OCI-LY3 (cell line): Measurements from ENCODE around the gene GRWD1.

ENCODE experiments used
- H2AFZ ChIP-seq: fragments of 200-600, 300-600 bp; shearing (Covaris generic); 2 replicates; pipeline ENCODE4 v1.6.0; 2014; ENCODE audit warnings: antibody characterized with exemption, low read depth, low read length
- H3K27ac ChIP-seq: fragments of 200-600, 300-600 bp; sonication (generic); 2 replicates; pipeline ENCODE4 v1.5.1; 2014; ENCODE audit warnings: mild to moderate bottlenecking, low read length, moderate library complexity, mixed read lengths
- H3K27me3 ChIP-seq: fragments of 200-600, 300-600 bp; sonication (generic); 2 replicates; pipeline ENCODE4 v1.6.1; 2014; ENCODE audit warnings: low read depth, low read length, mixed read lengths
- H3K36me3 ChIP-seq: fragments of 200-600, 300-600 bp; sonication (generic); replicated peaks from 2 replicates; pipeline ENCODE3; 2014; ENCODE audit warnings: low read depth, low read length, mixed read lengths
- H3K4me1 ChIP-seq: fragments of 300-600, 200-600 bp; sonication (generic); 2 replicates; pipeline ENCODE4 v1.6.1; 2014; ENCODE audit warnings: low read length, mixed read lengths
- H3K4me2 ChIP-seq: fragments of 200-600, 300-600 bp; sonication (generic); 2 replicates; pipeline ENCODE4 v1.6.1; 2014; ENCODE audit warnings: low read length, mixed read lengths
- H3K4me3 ChIP-seq: fragments of 300-600, 200-600 bp; sonication (generic); 2 replicates; pipeline ENCODE4 v1.5.1; 2014; ENCODE audit warnings: antibody characterized with exemption, mild to moderate bottlenecking, low read length, moderate library complexity
- H3K79me2 ChIP-seq: fragments of 300-600, 200-600 bp; shearing (Covaris generic); 2 replicates; pipeline ENCODE4 v1.6.1; 2014; ENCODE audit warnings: mild to moderate bottlenecking, low read length, mixed read lengths
- H3K9ac ChIP-seq: fragments of 300-600, 200-600 bp; shearing (Covaris generic); 2 replicates; pipeline ENCODE4 v1.6.0; 2014; ENCODE audit warnings: mild to moderate bottlenecking, low read length, moderate library complexity
- H3K9me3 ChIP-seq: fragments of 200-600, 300-600 bp; shearing (Covaris generic); 2 replicates; pipeline ENCODE4 v1.6.1; 2014; ENCODE audit warnings: low read length, mixed read lengths; ENCODE audit not compliant: insufficient read depth
- H4K20me1 ChIP-seq: fragments of 200-600, 300-600 bp; sonication (generic); 2 replicates; pipeline ENCODE4 v1.6.1; 2016; ENCODE audit warnings: low read length, mixed read lengths; ENCODE audit not compliant: insufficient read depth
- CTCF ChIP-seq: fragments of 200-600, 300-600 bp; sonication (generic); IDR thresholded peaks from 2 replicates; pipeline ENCODE4 v1.5.1; 2014; ENCODE audit warnings: antibody characterized with exemption, low read length, low read depth
- EZH2phosphoT487 ChIP-seq: fragments of 200-600 bp; shearing (Covaris generic); IDR thresholded peaks from 2 replicates; pipeline ENCODE4 v1.6.1; 2018; ENCODE audit warnings: antibody characterized with exemption, mixed run types, low read depth

The GRWD1 gene

GRCh38 chr19:48413879-48414587 lies 31.8 kb upstream of the GRWD1 start:
- no peak overlapping the region for H3K9ac ChIP-seq
- no peaks in the 10 kb centered on the region for H3K36me3 ChIP-seq
- no peak for TF ChIP-seq CTCF
- no peak for TF ChIP-seq EZH2phosphoT487
- no peak overlapping the region for H3K4me3 ChIP-seq
- H3K27ac ChIP-seq, result no peak overlapping the region
- H2AFZ ChIP-seq, result no peak overlapping the region
- no peak overlapping the region for H3K4me2 ChIP-seq
- H4K20me1 ChIP-seq, result no peaks in the 10 kb centered on the region
- H3K9me3 ChIP-seq, result no peaks in the 10 kb centered on the region
- peaks cover 4% of the 10 kb centered on the region; the same call in 1 of the 2 replicates for H3K4me1 ChIP-seq
- no peaks in the 10 kb centered on the region for H3K27me3 ChIP-seq
- H3K79me2 ChIP-seq, result no peaks in the 10 kb centered on the region

- H3K79me2 ChIP-seq, result no peaks in the 10 kb centered on the region
- H3K9me3 ChIP-seq, result no peaks in the 10 kb centered on the region
- H3K4me1 ChIP-seq, result peaks cover 4% of the 10 kb centered on the region; the same call in 1 of the 2 replicates
- H3K27ac ChIP-seq, result no peak overlapping the region
- no peak for TF ChIP-seq CTCF
- TF ChIP-seq EZH2phosphoT487, result no peak
- no peak overlapping the region for H3K4me3 ChIP-seq
- no peaks in the 10 kb centered on the region for H4K20me1 ChIP-seq
- no peaks in the 10 kb centered on the region for H3K36me3 ChIP-seq
- no peak overlapping the region for H3K4me2 ChIP-seq
- no peaks in the 10 kb centered on the region for H3K27me3 ChIP-seq
- no peak overlapping the region for H3K9ac ChIP-seq
- H2AFZ ChIP-seq, result no peak overlapping the region
Observed at GRCh38 chr19:48415395-48415794, 30.4 kb upstream of the GRWD1 start.

GRCh38 chr19:48415806-48416221 lies 30.0 kb upstream of the GRWD1 start:
- no peak overlapping the region for H3K4me3 ChIP-seq
- no peak overlapping the region for H2AFZ ChIP-seq
- no peaks in the 10 kb centered on the region for H3K9me3 ChIP-seq
- H3K79me2 ChIP-seq, result no peaks in the 10 kb centered on the region
- H3K27ac ChIP-seq, result no peak overlapping the region
- no peak overlapping the region for H3K9ac ChIP-seq
- H3K4me1 ChIP-seq, result peaks cover 4% of the 10 kb centered on the region; the same call in 1 of the 2 replicates
- H4K20me1 ChIP-seq, result no peaks in the 10 kb centered on the region
- no peaks in the 10 kb centered on the region for H3K36me3 ChIP-seq
- no peak overlapping the region for H3K4me2 ChIP-seq
- TF ChIP-seq CTCF (no peak), EZH2phosphoT487 (no peak)
- no peaks in the 10 kb centered on the region for H3K27me3 ChIP-seq

GRCh38 chr19:48417421-48417820 lies 28.4 kb upstream of the GRWD1 start:
- Histone ChIP-seq H3K4me3 (no peak overlapping the region), H3K4me1 (peaks cover 4% of the 10 kb centered on the region; the same call in 1 of the 2 replicates), H2AFZ (no peak overlapping the region), H3K79me2 (no peaks in the 10 kb centered on the region), H3K36me3 (no peaks in the 10 kb centered on the region), H3K9ac (no peak overlapping the region), H3K4me2 (no peak overlapping the region), H3K27ac (no peak overlapping the region), H3K9me3 (no peaks in the 10 kb centered on the region), H4K20me1 (no peaks in the 10 kb centered on the region), H3K27me3 (no peaks in the 10 kb centered on the region)
- TF ChIP-seq EZH2phosphoT487 (no peak), CTCF (no peak)
